Dedifferentiated amniotic fluid mesenchymal stem cell (primary cell): Measurements from ENCODE around the gene GABRP.
"Not testable (repeated sequence)": the region's sequence is repeated elsewhere in the genome, so short reads cannot be mapped to it uniquely, and the experiment has no call there.

Experiments
- DNase-seq: peaks from one replicate; pipeline ENCODE4 v3.0.0-alpha.2; 2016; ENCODE audit errors: extremely low spot score

GABRP gene

GRCh38 chr5:170783498-170784247 lies at the start of gene GABRP:
Gene GABRP, plus strand, starts transcription at chr5:170783725. Its CDS starts 4,891 bp downstream, at chr5:170788616.
- no peak for DNase-seq

- DNase-seq = no peak
Observed at GRCh38 chr5:170736966-170737365, 46.6 kb upstream of the GABRP start.

- DNase-seq = no peak
Observed at GRCh38 chr5:170737591-170737990, 45.9 kb upstream of the GABRP start.

- no peak for DNase-seq
Observed at GRCh38 chr5:170738840-170739239, 44.7 kb upstream of the GABRP start.

GRCh38 chr5:170739446-170739845 lies 44.1 kb upstream of the GABRP start:
- DNase-seq = no peak

GRCh38 chr5:170740551-170741205 lies 42.8 kb upstream of the GABRP start:
- DNase-seq = no peak

GRCh38 chr5:170741801-170742200 lies 41.7 kb upstream of the GABRP start:
- no peak for DNase-seq

- no peak for DNase-seq
Observed at GRCh38 chr5:170743876-170744212, 39.7 kb upstream of the GABRP start.

- DNase-seq = no peak
Observed at GRCh38 chr5:170745481-170746071, 37.9 kb upstream of the GABRP start.

- no peak for DNase-seq
Observed at GRCh38 chr5:170746075-170746960, 37.2 kb upstream of the GABRP start.

GRCh38 chr5:170746961-170747340 lies 36.6 kb upstream of the GABRP start:
- no peak for DNase-seq

GRCh38 chr5:170747357-170747756 lies 36.2 kb upstream of the GABRP start:
- no peak for DNase-seq

GRCh38 chr5:170747851-170748250 lies 35.7 kb upstream of the GABRP start:
- no peak for DNase-seq

- no peak for DNase-seq
Observed at GRCh38 chr5:170748951-170749471, 34.5 kb upstream of the GABRP start.

- no peak for DNase-seq
Observed at GRCh38 chr5:170749911-170750431, 33.6 kb upstream of the GABRP start.

- DNase-seq = no peak
Observed at GRCh38 chr5:170750791-170751190, 32.7 kb upstream of the GABRP start.

GRCh38 chr5:170751631-170752030 lies 31.9 kb upstream of the GABRP start:
- DNase-seq = no peak

- DNase-seq = no peak
Observed at GRCh38 chr5:170752257-170753215, 31.0 kb upstream of the GABRP start.

GRCh38 chr5:170753311-170753710 lies 30.2 kb upstream of the GABRP start:
- DNase-seq = no peak

GRCh38 chr5:170754508-170754907 lies 29.0 kb upstream of the GABRP start:
- DNase-seq = not testable (repeated sequence)
